T47D (cell line): Measurements from ENCODE around the gene CST9.

Experiments
- DNase-seq, 2 experiments: peaks; one replicate each; pipeline versions ENCODE4 v3.0.0 to v3.0.0-alpha.2; 2011 to 2012; ENCODE audit warnings: low read depth in 1 of 2, low spot score in 1 of 2
- JUND ChIP-seq: IDR thresholded peaks from 2 replicates; pipeline ENCODE4 v1.6.1; 2012; ENCODE audit warnings: low read depth
- in situ Hi-C: cut with HindIII; loops from 2 replicates; pipeline ENCODE4 v1.10.0; 2016; ENCODE audit warnings: low sequenced_read_pairs, low pct_unique_long_range_greater_than_20kb

CST9 gene

GRCh38 chr20:23634985-23635767, 29.5 kb upstream of the CST9 start:
- in situ Hi-C loops, result no loop called here
- TF ChIP-seq JUND, result no peak
- DNase-seq, result peak; percentile 22 to 76

- in situ Hi-C loops, result no loop called here
- no peak for TF ChIP-seq JUND
- DNase-seq, result no peak
Observed at GRCh38 chr20:23634044-23634801, 28.5 kb upstream of the CST9 start.

- TF ChIP-seq JUND, result no peak
- in situ Hi-C loops, result no loop called here
- no peak for DNase-seq
Observed at GRCh38 chr20:23632711-23633573, 27.2 kb upstream of the CST9 start.

GRCh38 chr20:23631981-23632710, 26.4 kb upstream of the CST9 start:
- in situ Hi-C loops, result no loop called here
- no peak for DNase-seq
- no peak for TF ChIP-seq JUND

- no peak for TF ChIP-seq JUND
- in situ Hi-C loops, result no loop called here
- DNase-seq, result no peak
Observed at GRCh38 chr20:23631226-23631822, 25.6 kb upstream of the CST9 start.

GRCh38 chr20:23630392-23630849, 24.7 kb upstream of the CST9 start:
- DNase-seq, result no peak
- TF ChIP-seq JUND, result no peak
- in situ Hi-C loops, result no loop called here

GRCh38 chr20:23629542-23630391, 24.1 kb upstream of the CST9 start:
- TF ChIP-seq JUND, result no peak
- DNase-seq, result no peak
- in situ Hi-C loops, result no loop called here

- TF ChIP-seq JUND, result no peak
- in situ Hi-C loops, result no loop called here
- no peak for DNase-seq
Observed at GRCh38 chr20:23629017-23629541, 23.4 kb upstream of the CST9 start.

GRCh38 chr20:23628402-23629016, 22.8 kb upstream of the CST9 start:
- in situ Hi-C loops, result no loop called here
- TF ChIP-seq JUND, result no peak
- DNase-seq, result no peak

- TF ChIP-seq JUND, result no peak
Observed at GRCh38 chr20:23627501-23627900, 21.8 kb upstream of the CST9 start.

More at GRCh38 chr20:23627501-23627900, 21.8 kb upstream of the CST9 start:
- in situ Hi-C loops, result no loop called here
- DNase-seq, result no peak
